SK-N-DZ (cell line): ENCODE measurements around the gene MDP1.
"Not testable (repeated sequence)": the region's sequence is repeated elsewhere in the genome, so short reads cannot be mapped to it uniquely, and the experiment has no call there.

Source experiments
- DNase-seq: peaks from one replicate; pipeline ENCODE4 v3.0.0-alpha.2; 2015; ENCODE audit warnings: low spot score

MDP1 gene

DNA sequence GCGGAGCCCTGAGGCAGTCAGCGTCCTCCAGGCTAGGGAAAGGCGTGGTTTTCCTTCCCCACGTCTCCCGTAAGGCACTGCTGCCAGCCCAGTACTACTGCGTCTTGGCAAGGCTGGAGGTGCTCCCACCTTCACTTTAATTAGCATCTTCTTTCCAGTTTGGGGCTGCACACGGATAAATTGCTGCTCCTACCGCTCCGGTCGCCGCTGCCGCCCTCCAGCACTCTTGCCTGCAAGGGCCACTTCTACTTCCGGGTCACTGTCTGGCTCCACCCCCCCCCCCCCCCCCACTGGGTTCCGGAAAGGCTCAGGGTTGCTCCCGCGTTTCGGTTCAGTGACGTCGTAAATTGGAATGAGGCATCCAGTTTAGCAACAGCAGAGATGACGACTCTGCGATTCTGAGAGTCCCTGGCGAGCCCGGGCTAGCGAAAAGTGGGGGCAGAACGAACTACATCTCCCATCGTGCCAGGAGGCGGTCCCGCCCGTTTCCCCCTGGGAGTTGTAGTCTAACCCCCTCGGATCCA lies 16.3 kb upstream of the MDP1 start, which contains the start of gene NEDD8:
TSS of gene NEDD8 (minus strand) at position 247 of the 524 bp plus-strand sequence. CDS start at position 147, 100 bp downstream.
- DNase-seq = peak; percentile 90

DNA sequence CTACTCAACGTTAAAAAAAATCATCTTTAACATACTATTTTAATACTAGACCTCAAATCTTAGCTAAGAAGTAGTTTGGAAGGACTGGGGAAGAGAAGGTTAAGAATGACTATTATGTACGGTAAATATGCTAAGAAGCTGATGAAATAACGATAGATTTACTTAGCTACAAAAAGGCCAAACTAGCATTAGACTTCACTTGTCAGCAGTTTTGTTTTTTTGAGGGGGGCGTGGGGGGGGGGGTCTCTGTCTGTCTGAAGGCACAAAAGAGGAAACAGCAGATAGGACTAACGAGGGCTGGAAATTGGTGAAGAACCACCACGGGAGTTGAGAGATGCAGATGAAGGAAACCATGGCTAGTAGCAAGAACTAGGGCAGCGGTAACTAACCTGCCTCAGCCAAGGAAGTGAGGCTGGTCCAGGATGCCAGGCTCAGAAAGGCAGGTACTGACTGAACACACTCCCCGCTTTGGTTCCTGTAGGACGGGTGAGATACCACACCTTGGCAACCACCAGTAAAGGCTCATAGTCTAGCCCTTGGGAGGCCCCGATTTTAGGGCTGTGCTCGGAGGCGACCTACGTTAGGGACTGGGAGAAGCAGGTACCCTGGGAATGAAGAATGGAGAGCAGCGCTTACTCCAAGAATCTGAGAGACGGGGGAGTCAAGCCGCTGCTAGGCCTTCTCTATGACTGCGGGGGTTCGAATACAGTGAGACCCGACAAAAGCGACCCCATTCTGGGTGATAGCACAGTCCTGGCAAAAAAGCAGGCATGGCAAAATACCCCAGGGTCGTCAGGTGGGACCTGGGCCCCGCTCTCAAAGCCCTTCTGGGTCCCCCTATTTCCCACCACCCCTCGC lies 15.6 kb upstream of the MDP1 start:
- DNase-seq = no peak

DNA sequence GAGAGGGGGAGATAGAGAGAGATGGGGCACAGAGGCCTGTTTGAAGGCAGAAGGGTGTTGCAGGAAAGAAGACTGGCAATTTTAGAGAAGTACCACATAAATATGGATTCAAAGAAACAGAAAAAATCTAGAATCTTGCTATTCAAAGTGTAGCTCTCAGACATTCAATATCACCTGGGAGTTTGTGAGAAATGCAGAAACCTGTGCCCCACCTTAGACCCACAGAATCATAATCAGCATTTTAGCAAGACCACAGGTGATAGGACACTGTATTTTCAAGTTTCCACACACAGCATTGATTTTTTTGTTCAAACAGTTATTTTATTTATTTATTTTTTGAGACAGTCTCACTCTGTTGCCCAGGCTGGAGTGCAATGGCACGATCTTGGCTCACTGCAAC lies 13.0 kb upstream of the MDP1 start:
- no peak for DNase-seq

DNA sequence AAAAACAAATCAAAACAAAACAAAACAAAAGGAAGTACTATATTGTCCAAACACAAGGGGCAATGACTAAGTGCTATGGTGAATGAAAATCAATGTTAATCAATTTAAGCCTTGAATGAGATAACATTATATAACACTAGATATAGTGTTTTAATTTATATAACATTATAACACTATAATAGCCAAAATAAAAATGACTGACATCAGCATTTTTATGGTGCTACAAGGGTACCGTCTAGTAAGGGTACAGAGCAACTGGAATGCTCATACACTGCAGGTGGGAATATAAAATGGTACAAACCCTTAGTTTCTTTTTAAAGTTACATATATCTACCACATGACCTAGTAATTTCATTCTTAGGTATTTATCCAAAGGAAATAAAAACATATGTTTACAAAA lies 10.6 kb upstream of the MDP1 start:
- DNase-seq = no peak

DNA sequence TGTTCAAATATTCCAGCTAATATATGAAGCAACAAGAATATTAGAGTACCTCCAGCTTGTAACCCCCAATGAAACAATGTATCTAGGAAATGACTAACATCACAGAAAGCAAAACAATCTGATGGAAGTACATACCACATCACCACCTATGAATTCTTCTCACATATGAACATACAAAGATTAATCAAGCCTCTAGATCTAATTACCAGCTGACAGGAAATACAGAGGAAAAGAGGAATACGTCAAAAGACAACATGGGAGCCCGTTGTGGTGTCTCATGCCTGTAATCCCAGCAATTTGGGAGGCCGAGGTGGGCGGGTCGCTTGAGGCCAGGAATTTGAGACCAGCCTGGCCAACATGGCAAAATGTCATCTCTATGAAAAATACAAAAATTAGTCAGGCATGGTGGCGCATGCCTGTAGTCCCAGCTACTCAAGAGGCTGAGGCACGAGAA lies 8.8 kb upstream of the MDP1 start:
- DNase-seq = no peak

DNA sequence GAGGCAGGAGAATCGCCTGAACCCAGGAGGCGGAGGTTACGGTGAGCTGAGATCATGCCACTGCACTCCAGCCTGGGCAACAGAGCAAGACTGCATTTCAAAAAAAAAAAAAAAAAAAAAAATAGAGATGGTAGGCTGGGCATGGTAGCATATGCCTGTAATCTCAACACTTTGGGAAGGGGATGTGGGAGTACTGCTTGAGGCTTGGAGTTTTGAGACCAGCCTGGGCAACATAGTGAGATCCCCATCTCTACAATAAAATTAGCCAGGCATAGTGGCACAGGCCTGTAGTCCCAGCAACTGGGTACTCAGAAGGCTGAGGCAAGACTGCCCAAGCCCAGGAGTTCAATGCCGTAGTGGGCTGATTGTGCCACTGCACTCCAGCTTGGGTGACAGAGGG lies 7.1 kb upstream of the MDP1 start:
- DNase-seq = not testable (repeated sequence)

DNA sequence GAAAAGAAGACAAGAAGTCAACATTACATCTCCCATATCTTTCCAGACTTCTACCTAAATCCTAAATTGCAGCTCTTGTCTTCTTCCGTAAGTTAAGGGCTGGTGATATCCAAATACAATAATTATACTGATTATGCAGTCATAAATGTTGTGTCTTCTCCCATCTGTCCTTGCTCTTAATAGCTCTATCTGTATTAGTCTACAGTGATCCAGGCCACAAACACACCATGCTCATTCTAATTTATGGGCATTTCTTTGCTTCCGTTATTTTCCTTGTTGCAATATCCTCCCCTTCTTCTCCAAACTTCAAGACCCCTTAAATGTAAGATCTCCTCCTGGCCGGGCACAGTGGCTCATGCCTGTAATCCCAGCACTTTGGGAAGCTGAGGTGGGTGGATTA lies 3.7 kb upstream of the MDP1 start:
- DNase-seq = no peak

DNA sequence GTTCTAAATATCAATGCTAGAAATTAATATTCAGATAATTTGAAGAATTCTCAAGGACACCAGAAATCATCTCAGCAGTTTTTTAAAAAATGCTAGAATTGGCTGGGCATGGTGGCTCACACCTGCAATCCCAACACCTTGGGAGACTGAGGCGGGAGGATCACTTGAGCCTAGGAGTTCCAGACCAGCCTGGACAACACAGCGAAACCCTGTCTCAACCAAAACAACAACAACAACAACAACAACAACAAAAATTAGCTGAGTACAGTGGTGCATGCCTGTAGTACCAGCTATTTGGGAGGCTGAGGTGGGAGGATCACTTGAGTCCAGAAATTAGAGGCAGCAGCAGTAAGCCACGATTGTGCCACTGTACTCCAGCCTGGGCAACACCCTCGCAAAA lies 3.2 kb upstream of the MDP1 start:
- DNase-seq = no peak

DNA sequence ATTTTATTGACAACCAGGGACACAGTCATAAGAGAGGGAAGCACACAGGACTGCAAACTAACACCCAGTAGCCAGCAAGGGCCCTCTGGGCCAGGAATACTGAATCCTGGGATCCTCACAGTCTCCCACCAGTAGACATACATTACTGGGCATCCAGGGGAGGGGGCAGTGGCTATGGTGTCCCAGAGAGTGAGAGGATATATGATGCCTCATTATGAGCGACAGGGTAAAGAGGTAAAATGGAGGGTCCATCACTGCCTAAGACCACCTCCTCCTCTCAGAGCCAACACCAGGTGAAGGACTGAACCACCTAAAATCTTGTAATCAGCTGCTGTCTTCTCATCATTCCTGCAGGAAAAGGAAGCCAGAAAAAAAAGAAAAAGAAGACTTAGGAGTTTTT lies 1.0 kb upstream of the MDP1 start:
- DNase-seq = not testable (repeated sequence)

DNA sequence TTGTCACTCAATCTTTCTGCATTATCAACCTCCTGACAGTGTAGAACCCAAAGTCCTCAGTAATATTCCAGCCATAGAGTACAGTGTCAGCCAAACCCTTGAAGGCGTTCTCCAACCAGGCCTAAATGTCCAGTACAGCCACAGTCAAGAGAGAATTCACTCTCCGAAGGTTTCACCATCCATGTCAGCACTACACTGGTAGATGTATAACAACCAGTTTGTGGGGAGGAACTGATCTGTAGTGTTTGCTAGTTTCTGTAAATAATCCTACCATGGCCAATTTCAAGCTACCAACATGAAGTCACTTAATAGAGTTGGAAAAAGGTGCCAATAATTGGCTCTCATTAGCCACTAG lies 456 bp upstream of the MDP1 start:
- DNase-seq = no peak

DNA sequence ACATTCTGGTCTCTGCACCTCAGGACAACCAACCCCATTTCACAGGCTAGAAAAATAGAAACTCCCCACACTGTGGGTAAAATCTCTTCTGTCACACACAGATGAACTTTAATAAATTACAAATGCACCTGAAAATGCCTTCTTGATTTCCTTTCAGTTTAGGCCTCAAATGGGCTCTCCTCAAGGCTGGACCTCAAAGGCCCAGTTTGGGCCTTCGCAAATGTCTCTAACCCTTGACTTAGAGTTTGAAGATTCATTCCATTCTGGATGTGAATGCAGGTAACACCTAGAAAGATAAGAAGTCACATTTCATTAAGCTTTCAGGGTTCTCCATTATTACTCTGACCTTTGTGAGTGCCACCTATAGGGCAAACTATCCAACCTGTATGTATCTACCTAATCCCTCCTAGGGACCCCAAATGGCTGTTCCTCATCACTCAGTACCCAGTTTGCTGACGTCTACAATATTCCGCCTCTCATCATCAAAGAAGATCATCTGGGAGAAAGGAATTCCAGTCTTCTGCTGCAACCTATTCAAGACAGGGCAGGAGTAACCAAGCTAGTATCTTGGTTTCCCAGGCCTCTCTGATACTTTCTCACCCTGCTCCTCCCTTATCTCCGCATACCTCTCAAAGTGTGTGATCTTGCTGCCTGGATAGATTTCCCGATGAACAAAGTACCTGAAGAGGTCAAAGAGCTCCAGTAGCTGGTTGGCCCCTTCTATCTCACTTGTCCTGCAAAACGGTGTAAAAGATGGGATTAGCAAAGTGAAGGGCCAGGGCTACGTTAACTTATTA lies 1.8 kb downstream of the MDP1 start:
- no peak for DNase-seq

DNA sequence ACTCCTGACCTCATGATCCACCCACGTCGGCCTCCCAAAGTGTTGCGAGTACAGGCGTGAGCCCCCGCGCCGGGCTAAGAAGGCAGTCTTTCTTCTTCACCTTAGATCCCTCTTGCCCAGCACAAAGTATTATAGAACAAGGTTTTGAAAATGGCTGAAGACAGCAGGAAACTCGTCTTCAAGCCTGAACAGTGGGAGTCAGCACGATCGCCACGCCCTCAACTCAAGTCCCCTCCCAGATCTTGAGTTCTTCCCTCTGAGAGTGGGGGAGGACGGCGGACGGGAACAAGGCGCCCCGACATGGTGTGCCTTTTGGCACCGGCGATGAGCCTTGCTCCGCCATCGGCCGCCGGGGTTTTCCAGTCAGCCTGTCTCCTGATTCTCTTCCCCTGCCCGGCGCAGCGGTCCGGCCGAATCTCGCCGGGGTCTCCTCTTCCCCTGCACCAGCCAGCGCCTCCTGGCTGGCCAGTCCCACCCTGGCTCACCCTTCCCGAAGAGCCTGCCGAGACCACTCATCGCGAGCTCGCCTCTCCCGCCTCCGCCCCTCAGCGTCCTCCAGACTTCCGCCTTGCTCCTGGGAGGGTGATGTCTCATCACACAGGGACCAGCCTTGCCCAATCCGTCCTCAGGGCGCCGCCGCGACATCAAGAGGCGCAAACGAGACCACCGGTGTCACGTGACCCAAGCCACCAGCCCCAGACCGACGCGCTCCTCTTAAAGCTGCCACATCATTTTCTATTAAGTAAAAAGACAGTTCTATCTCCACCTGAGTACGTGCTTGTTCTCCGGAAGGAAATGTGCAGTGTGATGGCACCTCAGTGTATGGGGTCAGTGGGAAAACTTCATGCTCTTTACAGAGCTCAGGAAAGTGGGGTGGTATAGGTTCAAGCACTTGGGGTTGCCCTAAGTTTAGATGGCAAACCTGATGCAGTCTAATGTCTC lies 2.7 kb downstream of the MDP1 start, which contains the start of gene CHMP4A:
TSS of gene CHMP4A (minus strand) at position 565 of the 942 bp plus-strand sequence. CDS start at position 516, 49 bp downstream.
- DNase-seq = peak; percentile 99

DNA sequence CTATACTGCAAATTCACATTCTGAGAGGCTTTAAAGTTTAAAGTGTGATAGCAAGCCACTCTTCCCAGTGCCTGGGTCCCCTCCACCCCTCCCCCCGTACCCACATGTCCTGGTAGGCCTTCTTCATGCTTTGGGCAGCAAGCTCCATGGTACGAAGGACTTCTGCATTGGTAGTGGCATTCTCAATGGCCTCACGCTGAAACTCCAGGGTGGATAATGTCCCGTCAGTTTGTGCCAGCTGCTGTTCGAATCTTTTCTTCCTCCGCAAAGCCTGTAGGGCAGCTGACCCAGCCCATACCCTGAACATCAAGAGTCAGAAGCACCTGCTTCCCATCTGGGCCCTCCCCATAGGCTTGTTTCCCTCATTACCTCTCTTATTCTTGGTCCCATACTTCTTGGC lies 4.6 kb downstream of the MDP1 start:
- DNase-seq = no peak

DNA sequence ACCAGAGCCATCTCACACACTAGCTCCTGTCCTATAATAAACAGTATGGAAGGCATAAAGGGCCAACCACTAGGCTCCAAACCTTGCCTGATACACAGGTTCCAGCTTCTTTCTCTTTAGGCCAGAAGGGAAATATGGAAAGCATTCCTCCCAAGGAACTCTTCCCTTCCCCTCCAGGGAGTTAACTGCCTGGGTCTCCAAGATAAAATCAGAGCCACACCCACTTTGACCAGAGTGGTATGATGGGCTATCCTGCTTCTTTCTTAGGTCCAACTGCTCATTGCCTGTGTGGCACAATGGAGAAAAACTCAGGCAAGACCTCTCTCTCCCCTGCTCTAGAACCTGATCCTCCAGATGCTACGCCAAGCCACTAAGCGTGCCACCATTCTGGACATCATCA lies 8.2 kb downstream of the MDP1 start:
- DNase-seq = no peak

DNA sequence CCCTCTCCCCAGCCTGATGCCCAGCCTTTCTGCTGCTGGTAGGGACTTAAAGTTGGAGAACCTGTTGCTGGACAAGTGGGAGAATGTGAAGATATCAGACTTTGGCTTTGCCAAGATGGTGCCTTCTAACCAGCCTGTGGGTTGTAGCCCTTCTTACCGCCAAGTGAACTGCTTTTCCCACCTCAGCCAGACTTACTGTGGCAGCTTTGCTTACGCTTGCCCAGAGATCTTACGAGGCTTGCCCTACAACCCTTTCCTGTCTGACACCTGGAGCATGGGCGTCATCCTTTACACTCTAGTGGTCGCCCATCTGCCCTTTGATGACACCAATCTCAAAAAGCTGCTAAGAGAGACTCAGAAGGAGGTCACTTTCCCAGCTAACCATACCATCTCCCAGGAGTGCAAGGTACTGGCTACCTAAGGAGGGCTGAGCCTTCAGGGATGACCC lies 8.7 kb downstream of the MDP1 start:
- DNase-seq = no peak

DNA sequence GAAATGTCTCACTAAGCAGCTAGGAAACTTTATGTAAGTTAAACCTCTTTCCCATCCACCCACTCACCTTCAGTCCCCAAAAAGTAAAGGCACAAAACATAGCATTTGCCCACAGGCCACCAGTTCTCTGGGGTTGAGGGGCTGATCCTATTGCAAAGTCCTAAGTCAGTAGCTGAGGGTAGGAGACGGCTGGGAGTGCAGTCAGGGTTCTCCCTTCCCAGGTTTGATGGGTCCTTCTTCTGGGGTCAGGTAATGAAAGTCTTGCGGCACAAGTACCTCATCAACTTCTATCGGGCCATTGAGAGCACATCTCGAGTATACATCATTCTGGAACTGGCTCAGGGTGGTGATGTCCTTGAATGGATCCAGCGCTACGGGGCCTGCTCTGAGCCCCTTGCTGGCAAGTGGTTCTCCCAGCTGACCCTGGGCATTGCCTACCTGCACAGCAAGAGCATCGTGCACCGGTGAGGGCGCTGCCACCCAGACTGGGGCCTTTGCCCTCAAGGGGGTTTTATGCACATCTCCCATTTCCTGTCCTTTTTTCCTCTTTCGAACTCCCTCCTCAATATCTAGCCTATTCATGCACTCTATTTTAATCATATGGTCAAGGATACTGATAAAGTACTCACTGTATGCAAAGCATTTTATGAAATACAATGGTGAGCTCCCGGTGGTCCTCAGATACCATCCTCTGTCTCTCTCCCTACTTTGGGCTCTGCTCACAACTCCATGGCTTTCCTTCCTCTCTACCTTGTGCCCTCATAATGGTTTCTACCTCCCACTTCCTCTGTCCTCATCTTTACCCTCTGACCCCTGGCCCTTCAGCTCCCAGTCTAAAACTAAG lies 9.4 kb downstream of the MDP1 start:
- DNase-seq = no peak

DNA sequence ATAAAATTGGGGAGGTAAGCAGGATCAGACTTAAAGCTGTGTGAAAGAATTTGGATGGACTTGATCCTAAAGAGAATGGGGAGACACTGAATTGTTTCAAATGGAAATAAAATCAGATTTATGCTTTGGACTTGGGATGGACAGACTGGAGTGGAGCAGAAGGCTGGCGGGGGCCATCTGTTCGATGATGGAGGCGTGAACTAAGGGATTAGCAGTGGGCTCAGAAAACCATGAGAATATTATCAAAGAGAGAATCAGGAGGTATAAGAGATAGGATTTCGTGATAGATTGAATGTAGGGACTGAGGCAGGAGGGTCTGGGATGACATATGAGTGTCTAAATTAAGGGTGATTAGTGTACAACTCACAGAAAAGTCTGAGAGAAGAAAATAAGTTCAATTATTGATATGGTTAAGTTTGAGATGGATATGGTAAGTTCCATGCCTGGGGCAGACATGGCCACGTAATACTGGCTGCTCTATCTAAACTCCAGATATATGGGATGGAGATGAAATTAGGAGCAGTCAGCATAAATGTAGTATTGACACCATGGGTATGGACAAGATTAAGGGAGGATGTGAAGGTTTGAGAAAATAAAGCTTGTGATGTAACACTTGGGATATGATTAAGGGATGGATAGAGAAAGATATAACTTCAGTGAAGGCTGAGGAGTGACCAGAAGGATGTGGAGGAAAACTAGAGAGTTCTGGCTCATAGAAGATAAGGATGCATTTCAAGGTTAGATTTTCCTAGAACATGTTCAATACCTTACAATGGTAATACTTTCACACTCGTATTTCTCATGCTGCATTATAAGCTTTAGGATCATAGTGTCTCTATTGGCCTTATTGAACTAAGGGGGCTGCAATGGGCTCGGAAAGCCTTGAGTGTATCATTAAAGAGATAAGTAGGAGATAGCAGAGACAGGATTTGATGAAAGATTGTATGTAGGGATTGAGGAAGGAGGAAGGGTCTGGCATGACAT lies 11.4 kb downstream of the MDP1 start:
- DNase-seq = no peak

DNA sequence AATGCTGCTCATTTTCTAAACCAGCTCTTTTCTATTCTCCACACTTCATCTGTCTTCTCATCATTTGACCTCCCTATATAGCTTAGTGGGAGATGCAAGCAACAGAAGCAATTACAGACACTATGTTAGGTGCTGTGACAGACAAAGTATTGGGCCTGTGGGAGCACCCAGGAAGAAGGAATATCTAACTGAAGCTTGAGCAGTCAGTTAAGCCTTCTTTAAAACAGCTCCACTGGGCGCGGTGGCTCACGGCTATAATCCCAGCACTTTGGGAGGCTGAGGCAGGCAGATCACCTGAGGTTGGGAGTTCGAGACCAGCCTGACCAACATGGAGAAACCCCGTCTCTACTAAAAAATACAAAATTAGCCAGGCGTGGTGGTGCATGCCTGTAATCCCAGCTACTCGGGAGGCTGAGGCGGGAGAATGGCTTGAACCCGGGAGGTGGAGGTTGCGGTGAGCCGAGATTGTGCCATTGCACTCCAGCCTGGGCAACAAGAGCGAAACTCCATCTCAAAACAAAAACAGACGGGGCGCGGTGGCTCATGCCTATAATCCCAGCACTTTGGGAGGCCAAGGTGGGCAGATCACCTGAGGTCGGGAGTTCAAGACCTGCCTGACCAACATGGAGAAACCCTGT lies 12.5 kb downstream of the MDP1 start:
- DNase-seq = not testable (repeated sequence)
